ENCODE measurements around the gene FAM171A2. TPM values are rescaled to one million over a fixed set of nuclear protein-coding genes. Genes with fewer than 3 reads are reported as not detected.
A peak's percentile ranks its signal among the peaks of the same experiment; 100 is the strongest.

The FAM171A2 gene
- total and polyA plus RNA-seq, 7 experiments from 2014 or later: 0.11 to 0.78 (median 0.37) TPM

DNA sequence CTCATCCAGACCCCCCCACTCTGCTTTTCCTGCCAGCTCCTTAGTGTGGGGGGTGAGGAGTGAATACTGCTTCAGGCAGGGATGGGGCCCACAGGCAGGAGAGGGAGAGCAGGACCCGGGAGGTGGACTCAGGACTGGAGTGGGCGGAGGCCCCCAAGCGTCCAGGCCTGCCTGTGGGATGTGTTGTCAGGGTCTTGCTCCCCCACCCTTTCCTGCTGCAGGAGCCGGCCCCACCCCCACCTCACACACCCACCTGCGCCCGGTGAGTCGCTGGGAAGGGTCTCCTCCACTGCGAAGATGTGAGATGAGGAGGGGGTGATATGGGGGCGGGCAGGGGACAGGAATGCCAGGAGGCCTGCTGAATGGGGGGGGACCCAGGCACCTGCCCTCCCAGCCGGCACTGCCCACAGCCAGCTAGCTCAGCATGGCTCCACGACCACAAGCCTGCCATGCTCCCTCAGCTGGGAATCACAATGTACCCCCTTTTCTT, 1.1 kb downstream of the FAM171A2 start:
- POLR2A ChIA-PET: interaction anchor here (0.9 kb wide), 1 partner anchor 176 kb away, joined by 4 read pairs; the partner anchor contains the start of gene TMUB2
- intact Hi-C loops (cut with micrococcal nuclease): no loop called here
- no peak overlapping the region for H3K27ac ChIP-seq (ENCODE audit: low read depth, low read length)
- H3K9me3 ChIP-seq (ENCODE audit: control insufficient read depth in 2 of 3, low read length in 3 of 3): no peaks in the 10 kb centered on the region
- H3K4me1 ChIP-seq (ENCODE audit: control insufficient read depth in 2 of 2, insufficient read depth in 2 of 2, low read length in 2 of 2): no peaks in the 10 kb centered on the region
- peaks cover 6 to 13% (median 8%) of the 10 kb centered on the region in 7 donors for H3K4me1 Mint-ChIP-seq
- H3K27me3 ChIP-seq (ENCODE audit: control insufficient read depth in 2 of 2, insufficient read depth in 2 of 2, low read length in 2 of 2): no peaks in the 10 kb centered on the region
- CTCF ChIA-PET: interaction anchor here (1.1 to 1.3 kb wide), 2 partner anchors 10 kb away, joined by 3 to 4 read pairs; no protein-coding TSS in a partner anchor
- DNase-seq: no peak
- peaks cover 0 to 65% (median 21%) of the 10 kb centered on the region in 5 donors for H3K27me3 Mint-ChIP-seq
- no peaks in the 10 kb centered on the region for H3K36me3 Mint-ChIP-seq
- H3K4me3 ChIP-seq (ENCODE audit: low read length): no peak overlapping the region
- no peaks in the 10 kb centered on the region for H3K9me3 Mint-ChIP-seq
- peak overlapping the region in 5 of 10 donors; percentile 33 to 80 (median 59) for H3K4me3 Mint-ChIP-seq
- no peaks in the 10 kb centered on the region for H3K36me3 ChIP-seq (ENCODE audit: control insufficient read depth in 2 of 3, insufficient read depth in 3 of 3, low read length in 3 of 3)
- H3K27ac Mint-ChIP-seq: no peak overlapping the region
- no peak for ATAC-seq

DNA sequence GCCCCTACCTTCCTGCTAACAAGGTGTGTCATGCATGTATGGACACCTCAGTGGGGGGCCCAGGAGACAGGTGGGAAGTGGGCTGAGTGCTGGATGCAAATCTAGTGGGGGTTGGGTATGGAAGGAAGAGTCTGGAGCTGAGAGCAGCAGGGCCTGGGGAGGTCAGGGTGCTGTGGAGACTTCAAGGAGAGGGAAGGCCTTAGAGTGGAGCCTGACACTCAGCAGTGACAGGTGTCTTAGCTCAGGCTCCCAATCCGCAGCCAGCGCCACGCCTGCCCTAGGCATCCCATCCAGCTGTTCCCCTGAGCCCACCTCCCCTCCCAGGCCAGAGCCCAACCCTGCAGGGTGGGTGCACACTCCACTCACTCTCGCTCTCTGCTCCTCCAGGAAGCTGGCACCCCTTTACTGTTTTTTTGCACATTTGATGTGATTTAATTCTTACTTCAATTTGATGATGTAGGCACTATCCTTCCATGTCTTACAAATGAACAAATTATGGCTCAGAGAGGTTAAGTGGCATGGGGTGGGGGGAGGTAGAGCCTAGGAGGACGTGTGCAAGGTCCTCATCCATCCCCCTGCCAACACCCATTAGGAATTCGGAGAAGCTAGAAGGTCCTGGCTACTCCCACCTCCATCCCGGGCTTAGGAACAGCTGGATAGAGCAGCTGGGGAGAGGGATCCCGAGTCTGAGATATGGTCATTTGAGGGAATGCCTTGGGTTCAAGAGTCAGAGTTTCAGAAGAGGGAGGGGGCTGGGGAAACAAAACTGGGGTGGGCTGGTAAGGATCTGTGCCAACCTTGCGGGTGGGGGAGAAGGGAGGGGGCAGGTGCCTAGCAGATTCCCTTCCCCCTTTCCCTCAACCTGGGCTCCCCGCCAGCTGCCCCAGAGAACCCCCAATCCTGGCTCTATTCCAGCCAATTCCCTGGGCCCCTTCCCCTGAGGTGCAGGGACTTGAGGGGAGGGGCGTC, 2.1 kb downstream of the FAM171A2 start:
- peaks cover 6 to 13% (median 8%) of the 10 kb centered on the region in 7 donors for H3K4me1 Mint-ChIP-seq
- no peaks in the 10 kb centered on the region for H3K36me3 Mint-ChIP-seq
- H3K27me3 Mint-ChIP-seq: peaks cover 0 to 58% (median 13%) of the 10 kb centered on the region in 5 donors
- no peak for DNase-seq
- H3K4me3 Mint-ChIP-seq: peak overlapping the region in 2 of 10 donors; percentile 1 to 80
- intact Hi-C loops (cut with micrococcal nuclease): no loop called here
- Histone ChIP-seq H3K27ac (ENCODE audit: low read depth, low read length) (no peak overlapping the region), H3K27me3 (ENCODE audit: control insufficient read depth in 2 of 2, insufficient read depth in 2 of 2, low read length in 2 of 2) (no peaks in the 10 kb centered on the region), H3K4me1 (ENCODE audit: control insufficient read depth in 2 of 2, insufficient read depth in 2 of 2, low read length in 2 of 2) (no peaks in the 10 kb centered on the region), H3K36me3 (ENCODE audit: control insufficient read depth in 2 of 3, insufficient read depth in 3 of 3, low read length in 3 of 3) (no peaks in the 10 kb centered on the region), H3K4me3 (ENCODE audit: low read length) (no peak overlapping the region), H3K9me3 (ENCODE audit: control insufficient read depth in 2 of 3, low read length in 3 of 3) (no peaks in the 10 kb centered on the region)
- H3K27ac Mint-ChIP-seq: peak overlapping the region in 1 of 9 donors; percentile 14
- no peak for ATAC-seq
- ChIA-PET CTCF (interaction anchor here (0.5 kb wide), 1 partner anchor 17 kb away, joined by 3 read pairs; no protein-coding TSS in a partner anchor), POLR2A (interaction anchor here (0.6 to 1.1 kb wide), 3 partner anchors 25 to 175 kb away, joined by 3 to 4 read pairs (median 3); partner anchors contain the start of gene TMUB2)
- no peaks in the 10 kb centered on the region for H3K9me3 Mint-ChIP-seq

DNA sequence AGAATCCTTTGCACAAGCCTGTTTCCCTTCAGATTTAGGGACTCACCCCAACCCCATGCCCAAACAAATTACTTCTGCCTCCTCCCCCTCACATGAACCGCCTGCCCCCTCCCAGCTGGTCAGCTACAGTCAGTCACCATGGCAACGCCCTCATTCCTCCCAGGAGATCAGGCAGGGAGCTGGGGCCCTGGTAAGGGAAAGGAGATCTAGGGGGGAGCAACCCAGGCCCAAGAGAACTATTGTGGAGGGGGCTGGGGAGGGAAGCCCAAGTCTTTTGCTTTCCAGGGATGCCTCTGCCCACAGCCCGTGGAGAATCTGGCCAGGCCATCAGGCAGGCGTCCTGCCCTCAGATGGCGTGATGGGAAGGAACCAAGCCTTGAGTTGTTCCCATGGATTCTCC, 2.8 kb downstream of the FAM171A2 start:
- ATAC-seq: no peak
- H3K36me3 ChIP-seq (ENCODE audit: control insufficient read depth in 2 of 3, insufficient read depth in 3 of 3, low read length in 3 of 3): no peaks in the 10 kb centered on the region
- Mint-ChIP-seq H3K9me3 (no peaks in the 10 kb centered on the region), H3K27me3 (peaks cover 0 to 50% (median 12%) of the 10 kb centered on the region in 5 donors), H3K36me3 (no peaks in the 10 kb centered on the region), H3K4me1 (peaks cover 6 to 13% (median 8%) of the 10 kb centered on the region in 7 donors), H3K4me3 (no peak overlapping the region), H3K27ac (no peak overlapping the region)
- no peaks in the 10 kb centered on the region for H3K9me3 ChIP-seq (ENCODE audit: control insufficient read depth in 2 of 3, low read length in 3 of 3)
- ChIA-PET POLR2A (interaction anchor here (0.6 kb wide), 2 partner anchors 26 to 454 kb away, joined by 3 read pairs; no protein-coding TSS in a partner anchor), CTCF (no interaction called here)
- H3K27ac ChIP-seq (ENCODE audit: low read depth, low read length): no peak overlapping the region
- intact Hi-C loops (cut with micrococcal nuclease): no loop called here
- H3K4me3 ChIP-seq (ENCODE audit: low read length): no peak overlapping the region
- DNase-seq: no peak
- no peaks in the 10 kb centered on the region for H3K4me1 ChIP-seq (ENCODE audit: control insufficient read depth in 2 of 2, insufficient read depth in 2 of 2, low read length in 2 of 2)
- H3K27me3 ChIP-seq (ENCODE audit: control insufficient read depth in 2 of 2, insufficient read depth in 2 of 2, low read length in 2 of 2): no peaks in the 10 kb centered on the region

DNA sequence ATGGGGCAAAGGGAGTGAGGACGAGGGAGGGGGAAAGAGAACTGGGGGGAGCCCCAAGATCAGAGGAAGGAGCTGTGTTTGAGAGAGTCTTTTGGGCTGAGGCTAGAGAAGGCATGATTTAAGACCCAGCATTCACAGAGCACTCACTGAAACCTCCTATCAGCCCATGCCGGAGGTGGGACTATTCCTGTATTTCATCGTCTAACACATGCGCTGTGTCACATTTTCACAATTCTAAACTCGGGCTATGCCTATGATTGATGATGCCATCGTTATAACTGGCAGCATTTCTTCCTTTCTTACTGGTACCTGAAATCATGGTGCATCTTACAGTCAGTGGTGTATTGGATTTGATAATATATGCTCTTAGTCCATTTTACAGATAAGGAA, 3.5 kb downstream of the FAM171A2 start:
- H3K4me3 Mint-ChIP-seq: no peak overlapping the region
- CTCF ChIA-PET: no interaction called here

DNA sequence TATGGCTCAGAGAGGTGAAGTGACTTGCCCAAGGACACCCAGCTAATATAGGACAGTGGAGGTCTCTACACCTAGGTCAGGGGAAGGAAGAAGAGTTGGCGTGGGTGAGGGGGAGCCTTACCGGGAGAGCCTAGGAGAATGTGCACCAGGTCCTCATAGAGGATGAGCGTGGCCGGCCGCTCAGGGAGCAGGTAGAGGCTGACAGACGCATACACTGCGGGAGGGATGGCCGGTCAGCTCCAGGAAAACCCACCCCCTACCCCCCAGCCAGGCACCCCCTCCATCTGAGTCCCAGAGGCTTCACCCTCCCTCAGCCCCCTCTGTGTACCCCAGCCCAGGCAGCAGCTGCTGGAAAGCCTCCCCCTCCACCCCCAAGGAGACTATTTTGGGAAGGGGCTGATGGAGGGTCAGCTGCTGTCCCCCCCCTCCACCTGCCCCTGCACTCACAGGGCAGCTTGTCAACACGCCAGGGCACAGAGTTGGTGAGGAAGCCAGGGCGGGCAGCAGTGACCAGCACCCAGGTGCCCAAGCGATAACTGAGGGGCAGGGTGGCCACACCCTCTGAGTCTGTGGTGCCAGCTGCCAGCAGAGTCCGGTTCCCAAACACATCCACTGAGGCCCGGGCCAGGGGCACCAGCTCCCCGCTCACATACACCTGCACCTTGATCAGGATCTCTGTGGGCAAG, 4.1 kb downstream of the FAM171A2 start:
- intact Hi-C loops (cut with micrococcal nuclease): no loop called here
- Histone ChIP-seq H3K36me3 (ENCODE audit: control insufficient read depth in 2 of 3, insufficient read depth in 3 of 3, low read length in 3 of 3) (no peaks in the 10 kb centered on the region), H3K27ac (ENCODE audit: low read depth, low read length) (no peak overlapping the region), H3K4me1 (ENCODE audit: control insufficient read depth in 2 of 2, insufficient read depth in 2 of 2, low read length in 2 of 2) (no peaks in the 10 kb centered on the region), H3K9me3 (ENCODE audit: control insufficient read depth in 2 of 3, low read length in 3 of 3) (no peaks in the 10 kb centered on the region), H3K4me3 (ENCODE audit: low read length) (no peak overlapping the region), H3K27me3 (ENCODE audit: control insufficient read depth in 2 of 2, insufficient read depth in 2 of 2, low read length in 2 of 2) (no peaks in the 10 kb centered on the region)
- peaks cover 0 to 44% (median 1%) of the 10 kb centered on the region in 5 donors for H3K27me3 Mint-ChIP-seq
- ATAC-seq (no peak), DNase-seq (no peak)
- ChIA-PET POLR2A (no interaction called here), CTCF (no interaction called here)
- no peak overlapping the region for H3K4me3 Mint-ChIP-seq
- H3K9me3 Mint-ChIP-seq: no peaks in the 10 kb centered on the region
- H3K27ac Mint-ChIP-seq: no peak overlapping the region
- H3K36me3 Mint-ChIP-seq: no peaks in the 10 kb centered on the region
- H3K4me1 Mint-ChIP-seq: peaks cover 7 to 13% (median 8%) of the 10 kb centered on the region in 7 donors

More for the DNA sequence above, 3.5 kb downstream of the FAM171A2 start:
- Histone ChIP-seq H3K27ac (ENCODE audit: low read depth, low read length) (no peak overlapping the region), H3K27me3 (ENCODE audit: control insufficient read depth in 2 of 2, insufficient read depth in 2 of 2, low read length in 2 of 2) (no peaks in the 10 kb centered on the region), H3K4me1 (ENCODE audit: control insufficient read depth in 2 of 2, insufficient read depth in 2 of 2, low read length in 2 of 2) (no peaks in the 10 kb centered on the region), H3K9me3 (ENCODE audit: control insufficient read depth in 2 of 3, low read length in 3 of 3) (no peaks in the 10 kb centered on the region), H3K4me3 (ENCODE audit: low read length) (no peak overlapping the region), H3K36me3 (ENCODE audit: control insufficient read depth in 2 of 3, insufficient read depth in 3 of 3, low read length in 3 of 3) (no peaks in the 10 kb centered on the region)
- no peak for DNase-seq
- Mint-ChIP-seq H3K4me1 (peaks cover 7 to 13% (median 9%) of the 10 kb centered on the region in 7 donors), H3K27me3 (peaks cover 0 to 48% (median 7%) of the 10 kb centered on the region in 5 donors), H3K9me3 (no peaks in the 10 kb centered on the region), H3K36me3 (no peaks in the 10 kb centered on the region), H3K27ac (no peak overlapping the region)
- ATAC-seq: no peak
- POLR2A ChIA-PET: no interaction called here
- intact Hi-C loops (cut with micrococcal nuclease): no loop called here

DNA sequence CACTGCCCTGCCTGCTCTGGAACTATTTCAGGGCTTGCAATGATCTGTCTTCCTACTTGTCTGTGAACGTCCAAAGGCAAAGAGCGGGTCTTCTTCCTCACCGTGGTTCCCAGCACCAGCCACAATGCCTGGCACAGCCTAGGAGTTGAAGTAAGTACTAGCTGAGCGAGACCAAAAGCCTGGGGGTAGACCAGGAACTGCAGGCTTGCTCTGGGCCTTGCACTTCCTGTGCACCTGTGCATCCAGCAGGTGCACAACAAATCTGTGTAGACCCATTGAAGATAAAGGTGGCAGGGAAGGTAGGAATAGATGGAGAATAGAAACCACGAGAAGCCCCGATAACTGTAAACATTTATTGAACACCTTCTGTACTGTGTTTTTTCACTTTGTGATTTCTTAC, 4.6 kb downstream of the FAM171A2 start:
- Histone ChIP-seq H3K4me3 (ENCODE audit: low read length) (no peak overlapping the region), H3K4me1 (ENCODE audit: control insufficient read depth in 2 of 2, insufficient read depth in 2 of 2, low read length in 2 of 2) (no peaks in the 10 kb centered on the region), H3K27me3 (ENCODE audit: control insufficient read depth in 2 of 2, insufficient read depth in 2 of 2, low read length in 2 of 2) (no peaks in the 10 kb centered on the region), H3K36me3 (ENCODE audit: control insufficient read depth in 2 of 3, insufficient read depth in 3 of 3, low read length in 3 of 3) (no peaks in the 10 kb centered on the region), H3K27ac (ENCODE audit: low read depth, low read length) (no peak overlapping the region), H3K9me3 (ENCODE audit: control insufficient read depth in 2 of 3, low read length in 3 of 3) (no peaks in the 10 kb centered on the region)
- Mint-ChIP-seq H3K36me3 (no peaks in the 10 kb centered on the region), H3K27ac (peak overlapping the region in 3 of 9 donors; percentile 8 to 52 (median 12)), H3K9me3 (no peaks in the 10 kb centered on the region), H3K27me3 (peaks cover 0 to 40% (median 0%) of the 10 kb centered on the region in 5 donors), H3K4me1 (peaks cover 7 to 10% (median 8%) of the 10 kb centered on the region in 7 donors), H3K4me3 (no peak overlapping the region)
- ChIA-PET CTCF (interaction anchor here (0.5 to 1.2 kb wide), 2 partner anchors 14 to 98 kb away, joined by 3 to 4 read pairs; partner anchors contain the start of gene GRN), POLR2A (no interaction called here)
- DNase-seq: no peak
- intact Hi-C loops (cut with micrococcal nuclease): no loop called here
- no peak for ATAC-seq
